ENCODE results near the gene CTCF.

DNA sequence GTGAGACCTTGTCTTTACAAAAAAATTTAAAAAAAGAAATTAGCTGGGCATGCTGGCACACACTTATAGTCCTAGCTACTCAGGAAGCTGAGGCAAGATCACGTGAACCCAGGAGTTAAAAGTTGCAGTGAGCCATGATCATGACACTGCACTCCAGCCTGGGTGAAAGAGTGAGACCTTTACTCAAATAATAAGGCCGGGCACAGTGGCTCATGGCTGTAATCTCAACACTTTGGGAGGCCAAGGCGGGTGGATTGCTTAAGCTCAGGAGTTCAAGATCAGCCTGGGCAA lies 45.2 kb upstream of the CTCF start:
- TF ChIP-seq CTCF (IDR thresholded peaks at IDR 0.05 in 8 of 11, conservative IDR thresholded peaks at IDR 0.05 in 3 of 11) (no peak), POLR2A (IDR thresholded peaks at IDR 0.05) (no peak), POLR2AphosphoS5 (IDR thresholded peaks at IDR 0.05) (no peak)

Data from spleen (tissue), 7 donors.